Measurements from ENCODE around the gene WHRN. TPM values are rescaled to one million over a fixed set of nuclear protein-coding genes. Genes with fewer than 3 reads are reported as not detected.
A peak's percentile ranks its signal among the peaks of the same experiment; 100 is the strongest.

The WHRN gene
- total and polyA plus RNA-seq, 2 of the 8 experiments (the other 6 are each of a cell fraction or from before 2014, with no cell fraction given), result 4.4 to 7.7 TPM

DNA sequence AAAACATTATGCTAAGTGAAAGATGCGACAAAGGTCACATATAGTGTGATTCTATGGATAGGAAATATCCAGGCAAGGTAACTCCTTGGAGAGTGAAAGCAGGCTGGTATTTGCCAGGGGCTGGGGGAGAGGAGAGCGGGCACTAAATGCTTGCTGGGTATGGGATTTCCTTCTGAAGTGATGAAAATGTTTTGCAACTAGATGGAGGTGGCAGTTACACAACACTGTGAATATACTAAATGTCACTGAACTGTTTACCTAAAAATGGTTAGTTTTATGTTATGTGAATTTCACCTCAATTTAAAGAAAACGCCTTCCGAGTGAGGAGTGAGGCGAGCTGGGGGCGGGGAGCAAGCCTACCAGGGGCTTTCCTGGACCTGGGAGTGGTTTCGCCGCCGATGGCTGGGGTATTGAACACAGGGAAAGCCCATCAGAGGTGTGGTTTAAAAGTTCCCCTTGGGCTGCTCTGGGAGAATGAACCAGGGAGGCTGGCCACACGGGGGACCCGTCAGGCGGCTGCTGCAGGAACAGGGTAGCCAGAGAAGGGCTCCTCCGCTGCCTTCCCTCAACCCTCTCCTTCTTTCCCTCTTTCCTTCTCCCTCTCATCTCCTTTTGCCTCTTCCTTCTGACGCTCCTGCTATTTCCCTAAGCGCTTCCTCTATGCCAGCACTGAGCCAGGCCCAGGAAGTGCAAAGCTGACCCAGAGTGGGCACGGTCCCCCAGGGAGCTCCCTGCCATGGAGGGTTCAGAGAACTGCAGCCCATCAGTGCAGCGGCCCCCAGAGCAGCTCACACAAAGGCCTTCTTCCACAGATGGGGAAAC lies 122.4 kb downstream of the WHRN start:
- Histone ChIP-seq H2BK15ac (ENCODE audit: low read length) (peak overlapping the region; percentile 83), H3K79me2 (ENCODE audit: control insufficient read depth in 1 of 2, insufficient read depth in 2 of 2, low read length in 2 of 2) (peaks cover 0 to 2% of the 10 kb centered on the region in 2 experiments; a peak in 1 of 4 replicates), H4K20me1 (replicated peaks in 1 of 2; ENCODE audit: control insufficient read depth in 1 of 2, insufficient read depth in 2 of 2, low read length in 2 of 2) (no peaks in the 10 kb centered on the region), H3K4me2 (ENCODE audit: insufficient read depth in 1 of 2, low read depth in 2 of 2, low read length in 2 of 2) (peak overlapping the region; percentile 7 to 20; a peak in 2 of 4 replicates), H3K18ac (ENCODE audit: extremely low read depth, low read length) (peak overlapping the region; percentile 60), H3K4me3 (ENCODE audit: extremely low read depth in 1 of 4, insufficient read depth in 2 of 4, low read depth in 3 of 4, low read length in 4 of 4) (peak overlapping the region in 1 of 4 experiments; percentile 9; a peak in 1 of 8 replicates), H3K56ac (replicated peaks; ENCODE audit: insufficient read length, low read depth, low read length) (no peak overlapping the region), H3K23me2 (ENCODE audit: low read depth, low read length) (no peaks in the 10 kb centered on the region; the same call in 1 of the 2 replicates), H3K79me1 (ENCODE audit: low read depth, low read length) (peaks cover 3% of the 10 kb centered on the region; the same call in 1 of the 2 replicates), H3K23ac (ENCODE audit: insufficient read length) (no peak overlapping the region), H2BK12ac (ENCODE audit: low read depth, low read length) (0 out of 2 replicates have a peak overlapping the region, but pooled peaks have one; percentile 62), H2AFZ (ENCODE audit: low read length) (no peak overlapping the region), H3K27me3 (replicated peaks in 1 of 4; ENCODE audit: control insufficient read depth in 3 of 4, extremely low read depth in 1 of 4, insufficient read depth in 3 of 4, low read length in 3 of 4) (no peaks in the 10 kb centered on the region), H3K4ac (replicated peaks; ENCODE audit: insufficient read length, low read depth, low read length) (peak overlapping the region; percentile 71), H2BK120ac (replicated peaks; ENCODE audit: low read depth, low read length) (no peak overlapping the region), H3K9me3 (ENCODE audit: insufficient read depth in 2 of 2, low read depth in 1 of 2, low read length in 1 of 2) (no peaks in the 10 kb centered on the region), H3K36me3 (ENCODE audit: control insufficient read depth in 2 of 4, insufficient read depth in 4 of 4, low read length in 3 of 4) (peaks cover 0 to 3% (median 3%) of the 10 kb centered on the region in 4 experiments; a peak in 3 of 8 replicates), H4K5ac (ENCODE audit: insufficient read length, low read depth, low read length) (peak overlapping the region; percentile 2), H2BK5ac (ENCODE audit: low read depth, low read length) (peak overlapping the region; percentile 28; the same call in 1 of the 2 replicates), H4K91ac (replicated peaks; ENCODE audit: insufficient read length, low read length) (peak overlapping the region; percentile 29), H3K27ac (ENCODE audit: low read depth, low read length) (0 out of 2 replicates have a peak overlapping the region, but pooled peaks have one; percentile 38), H3K9ac (replicated peaks in 1 of 4; ENCODE audit: extremely low read depth in 1 of 4, low read depth in 3 of 4, low read length in 3 of 4) (no peak overlapping the region; a peak in 2 of 7 replicates), H3K4me1 (replicated peaks in 1 of 4; ENCODE audit: control insufficient read depth in 3 of 4, insufficient read depth in 4 of 4, low read length in 3 of 4) (peaks cover 16 to 40% (median 33%) of the 10 kb centered on the region in 4 experiments), H4K8ac (ENCODE audit: extremely low read depth, insufficient read depth, low read length) (no peak overlapping the region), H2BK20ac (ENCODE audit: low read length) (peak overlapping the region; percentile 13; the same call in 1 of the 2 replicates), H2AK5ac (ENCODE audit: low read depth, low read length) (0 out of 2 replicates have a peak overlapping the region, but pooled peaks have one; percentile 17), H3K14ac (ENCODE audit: insufficient read length) (no peak overlapping the region)
- FAIRE-seq (peak; percentile 36), DNase-seq (ENCODE audit: low read depth in 1 of 2, low spot score in 2 of 2) (peak in 1 of 2 experiments; percentile 75)
- CTCF ChIA-PET (ENCODE audit: partially characterized antibody), result interaction anchor here (0.7 to 1.6 kb wide), 5 partner anchors 8 to 125 kb away, joined by 3 to 5 read pairs (median 3); no protein-coding TSS in a partner anchor
- POLR2A ChIA-PET (ENCODE audit: partially characterized antibody), result interaction anchor here (1.1 to 10.9 kb wide), 8 partner anchors 10 to 46 kb away, joined by 3 to 67 read pairs (median 4); no protein-coding TSS in a partner anchor
- WGBS, 2 experiments (ENCODE audit: extremely low coverage in 1 of 2, insufficient coverage in 1 of 2, insufficient read length in 1 of 2, insufficient replicate concordance in 2 of 2, low coverage in 1 of 2, low lambda C conversion rate in 2 of 2, missing lambda C conversion rate in 1 of 2), result 38% methylated on average over 17 of the region's 17 CpGs; no CpG with 5 or more reads in 1 of the 2 experiments
- TF ChIP-seq, protein P1, sequence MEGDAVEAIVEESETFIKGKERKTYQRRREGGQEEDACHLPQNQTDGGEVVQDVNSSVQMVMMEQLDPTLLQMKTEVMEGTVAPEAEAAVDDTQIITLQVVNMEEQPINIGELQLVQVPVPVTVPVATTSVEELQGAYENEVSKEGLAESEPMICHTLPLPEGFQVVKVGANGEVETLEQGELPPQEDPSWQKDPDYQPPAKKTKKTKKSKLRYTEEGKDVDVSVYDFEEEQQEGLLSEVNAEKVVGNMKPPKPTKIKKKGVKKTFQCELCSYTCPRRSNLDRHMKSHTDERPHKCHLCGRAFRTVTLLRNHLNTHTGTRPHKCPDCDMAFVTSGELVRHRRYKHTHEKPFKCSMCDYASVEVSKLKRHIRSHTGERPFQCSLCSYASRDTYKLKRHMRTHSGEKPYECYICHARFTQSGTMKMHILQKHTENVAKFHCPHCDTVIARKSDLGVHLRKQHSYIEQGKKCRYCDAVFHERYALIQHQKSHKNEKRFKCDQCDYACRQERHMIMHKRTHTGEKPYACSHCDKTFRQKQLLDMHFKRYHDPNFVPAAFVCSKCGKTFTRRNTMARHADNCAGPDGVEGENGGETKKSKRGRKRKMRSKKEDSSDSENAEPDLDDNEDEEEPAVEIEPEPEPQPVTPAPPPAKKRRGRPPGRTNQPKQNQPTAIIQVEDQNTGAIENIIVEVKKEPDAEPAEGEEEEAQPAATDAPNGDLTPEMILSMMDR (IDR thresholded peaks at IDR 0.05; ENCODE audit: control extremely low read depth in 1 of 3, insufficient read depth in 1 of 3, low read depth in 1 of 3, low read length in 3 of 3), result peak in 2 of 3 experiments; percentile 8 to 45; a peak in 1 of 4 replicates
- TF ChIP-seq PHF8 (conservative IDR thresholded peaks at IDR 0.05; ENCODE audit: low read depth, low read length), result no peak
- no peak for TF ChIP-seq SUZ12 (IDR thresholded peaks at IDR 0.05; ENCODE audit: low read length)
- TF ChIP-seq TBP (IDR thresholded peaks at IDR 0.05; ENCODE audit: low read depth, low read length), result 0 out of 2 replicates have a peak, but pooled peaks have one; percentile 19
- no peak for TF ChIP-seq SIN3A (conservative IDR thresholded peaks at IDR 0.05 in 1 of 2, IDR thresholded peaks at IDR 0.05 in 1 of 2; ENCODE audit: low read depth in 1 of 2, low read length in 2 of 2)
- TF ChIP-seq BACH1 (IDR thresholded peaks at IDR 0.05; ENCODE audit: low read length), result no peak
- TF ChIP-seq GABPA (IDR thresholded peaks at IDR 0.05; ENCODE audit: borderline replicate concordance, insufficient read depth, low read length), result peak; percentile 55; the same call in 1 of the 2 replicates

All from H1 (cell line).